A673 (cell line): ENCODE measurements around the gene ZIC5.

Experiments used
- EZH2 ChIP-seq: fragments of 200-600 bp; sonication (generic); IDR thresholded peaks from 2 replicates; pipeline ENCODE4 v1.6.1; 2017; ENCODE audit warnings: borderline replicate concordance, low read depth, mild to moderate bottlenecking, mixed read lengths, antibody characterized with exemption, low read length; ENCODE audit not compliant: poor library complexity, severe bottlenecking
- TF ChIP-seq, protein P1 (sequence below): fragments of 300-800, 200-600 bp; sonication (generic); conservative IDR thresholded peaks from 2 replicates; pipeline ENCODE4 v1.5.1; 2017; ENCODE audit warnings: low read depth, mild to moderate bottlenecking, antibody characterized with exemption, low read length, moderate library complexity, mixed read lengths

DNA sequence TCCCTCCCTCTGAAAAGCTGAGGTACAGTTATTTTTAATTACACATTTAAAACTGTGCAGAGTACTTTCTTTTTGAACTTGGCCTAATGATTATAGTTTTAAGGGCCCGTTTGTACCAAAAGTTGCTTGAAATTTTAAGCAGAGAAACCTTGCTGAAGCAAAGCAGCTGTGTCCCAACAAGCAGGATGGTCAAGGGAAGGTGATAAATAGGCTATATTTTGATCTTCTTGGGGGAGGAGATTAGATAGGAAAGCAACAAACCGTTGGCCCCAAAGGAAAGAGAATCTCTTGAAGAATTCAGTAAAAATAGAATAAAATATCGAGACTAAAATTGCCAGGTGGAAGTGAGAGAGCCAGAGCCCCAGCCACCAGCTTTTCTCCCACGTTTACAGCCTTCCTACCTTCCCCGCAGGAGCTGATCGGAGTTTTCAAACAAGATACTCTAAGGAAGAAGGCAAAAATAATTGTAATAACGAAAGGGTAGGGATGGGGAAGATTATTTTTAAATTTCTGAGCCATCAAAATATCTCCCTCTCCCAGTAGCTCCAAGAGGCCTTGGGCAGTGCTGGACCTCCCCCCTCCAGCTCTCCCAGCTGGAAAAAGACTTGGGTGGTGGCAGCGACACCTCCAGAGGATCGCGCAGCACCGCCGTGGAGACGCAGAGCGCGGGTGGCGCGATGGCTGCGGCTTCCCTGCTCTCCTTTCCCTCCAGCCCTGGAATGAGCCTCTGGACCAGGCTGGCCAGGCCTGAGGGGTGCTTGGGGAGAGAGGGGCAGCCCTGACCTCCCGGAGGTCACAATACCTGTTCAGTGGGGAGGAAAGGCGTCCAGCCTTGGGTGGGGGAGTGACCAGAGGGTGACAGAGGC is 15.8 kb upstream of the ZIC5 start:
- TF ChIP-seq EZH2, result no peak
- TF ChIP-seq, protein P1, sequence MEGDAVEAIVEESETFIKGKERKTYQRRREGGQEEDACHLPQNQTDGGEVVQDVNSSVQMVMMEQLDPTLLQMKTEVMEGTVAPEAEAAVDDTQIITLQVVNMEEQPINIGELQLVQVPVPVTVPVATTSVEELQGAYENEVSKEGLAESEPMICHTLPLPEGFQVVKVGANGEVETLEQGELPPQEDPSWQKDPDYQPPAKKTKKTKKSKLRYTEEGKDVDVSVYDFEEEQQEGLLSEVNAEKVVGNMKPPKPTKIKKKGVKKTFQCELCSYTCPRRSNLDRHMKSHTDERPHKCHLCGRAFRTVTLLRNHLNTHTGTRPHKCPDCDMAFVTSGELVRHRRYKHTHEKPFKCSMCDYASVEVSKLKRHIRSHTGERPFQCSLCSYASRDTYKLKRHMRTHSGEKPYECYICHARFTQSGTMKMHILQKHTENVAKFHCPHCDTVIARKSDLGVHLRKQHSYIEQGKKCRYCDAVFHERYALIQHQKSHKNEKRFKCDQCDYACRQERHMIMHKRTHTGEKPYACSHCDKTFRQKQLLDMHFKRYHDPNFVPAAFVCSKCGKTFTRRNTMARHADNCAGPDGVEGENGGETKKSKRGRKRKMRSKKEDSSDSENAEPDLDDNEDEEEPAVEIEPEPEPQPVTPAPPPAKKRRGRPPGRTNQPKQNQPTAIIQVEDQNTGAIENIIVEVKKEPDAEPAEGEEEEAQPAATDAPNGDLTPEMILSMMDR, result 0 out of 2 replicates have a peak, but pooled peaks have one; percentile 19
